ENCODE measurements around the gene XDH. TPM values are rescaled to one million over a fixed set of nuclear protein-coding genes. Genes with fewer than 3 reads are reported as not detected.

Gene XDH
- total and polyA plus RNA-seq, 8 donors = 0.06 to 40.8 (median 2.4) TPM

- Histone ChIP-seq H3K4me1 (no peaks in the 10 kb centered on the region), H3K36me3 (no peaks in the 10 kb centered on the region), H3K27ac (no peak overlapping the region), H3K27me3 (peaks cover 0 to 6% (median 0%) of the 10 kb centered on the region in 3 donors), H3K9me3 (no peaks in the 10 kb centered on the region), H3K4me3 (no peak overlapping the region)
- TF ChIP-seq, protein P1, sequence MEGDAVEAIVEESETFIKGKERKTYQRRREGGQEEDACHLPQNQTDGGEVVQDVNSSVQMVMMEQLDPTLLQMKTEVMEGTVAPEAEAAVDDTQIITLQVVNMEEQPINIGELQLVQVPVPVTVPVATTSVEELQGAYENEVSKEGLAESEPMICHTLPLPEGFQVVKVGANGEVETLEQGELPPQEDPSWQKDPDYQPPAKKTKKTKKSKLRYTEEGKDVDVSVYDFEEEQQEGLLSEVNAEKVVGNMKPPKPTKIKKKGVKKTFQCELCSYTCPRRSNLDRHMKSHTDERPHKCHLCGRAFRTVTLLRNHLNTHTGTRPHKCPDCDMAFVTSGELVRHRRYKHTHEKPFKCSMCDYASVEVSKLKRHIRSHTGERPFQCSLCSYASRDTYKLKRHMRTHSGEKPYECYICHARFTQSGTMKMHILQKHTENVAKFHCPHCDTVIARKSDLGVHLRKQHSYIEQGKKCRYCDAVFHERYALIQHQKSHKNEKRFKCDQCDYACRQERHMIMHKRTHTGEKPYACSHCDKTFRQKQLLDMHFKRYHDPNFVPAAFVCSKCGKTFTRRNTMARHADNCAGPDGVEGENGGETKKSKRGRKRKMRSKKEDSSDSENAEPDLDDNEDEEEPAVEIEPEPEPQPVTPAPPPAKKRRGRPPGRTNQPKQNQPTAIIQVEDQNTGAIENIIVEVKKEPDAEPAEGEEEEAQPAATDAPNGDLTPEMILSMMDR (IDR thresholded peaks at IDR 0.05) = no peak
- TF ChIP-seq POLR2AphosphoS5 (IDR thresholded peaks at IDR 0.05) (no peak), POLR2A (IDR thresholded peaks at IDR 0.05) (no peak)
- 80 to 87% (median 85%) methylated on average over 6 of the region's 6 CpGs for WGBS, 5 donors
- intact Hi-C loops (cut with DNase I; ENCODE audit: low total_unique reads) = loop anchor here (10.0 kb wide), 2 partner anchors 163 to 623 kb away; no protein-coding TSS in a partner anchor
- DNase-seq = no peak
Measured at GRCh38 chr2:31337860-31338259, 76.7 kb downstream of the XDH start.

DNA sequence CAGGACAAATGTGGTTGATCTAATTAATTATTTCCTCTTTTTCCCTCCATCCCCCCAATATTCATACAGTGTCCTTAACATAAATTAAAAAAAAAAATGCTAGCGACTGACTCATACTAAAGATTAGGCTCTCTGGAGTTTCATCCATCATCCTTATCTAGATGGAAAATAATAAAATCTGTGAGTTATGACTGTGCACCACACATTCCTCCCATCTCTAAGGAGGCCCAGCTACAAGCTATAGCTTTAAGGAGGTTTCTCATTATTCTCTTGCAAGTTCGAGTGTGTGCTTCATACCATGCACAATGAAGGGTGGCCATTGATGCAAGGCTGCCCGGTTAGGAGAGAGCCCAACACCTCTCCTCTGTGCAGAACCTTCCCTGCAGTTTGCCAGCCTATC is 77.3 kb downstream of the XDH start:
- intact Hi-C loops (cut with DNase I; ENCODE audit: low total_unique reads) = loop anchor here (10.0 kb wide), 2 partner anchors 162 to 622 kb away; no protein-coding TSS in a partner anchor
- H3K4me3 ChIP-seq = no peak overlapping the region
- no peak overlapping the region for H3K27ac ChIP-seq
- TF ChIP-seq POLR2AphosphoS5 (IDR thresholded peaks at IDR 0.05) (no peak), POLR2A (IDR thresholded peaks at IDR 0.05) (no peak), EP300 (IDR thresholded peaks at IDR 0.05) (no peak)
- TF ChIP-seq, protein P1 (IDR thresholded peaks at IDR 0.05) = no peak
- H3K36me3 ChIP-seq = no peaks in the 10 kb centered on the region
- H3K4me1 ChIP-seq = no peaks in the 10 kb centered on the region
- WGBS, 5 donors = 67 to 77% (median 76%) methylated on average over 3 of the region's 3 CpGs
- no peak for DNase-seq
- no peaks in the 10 kb centered on the region for H3K9me3 ChIP-seq
- peaks cover 0 to 7% (median 0%) of the 10 kb centered on the region in 3 donors for H3K27me3 ChIP-seq

GRCh38 chr2:31335921-31336585 is 78.5 kb downstream of the XDH start:
- Histone ChIP-seq H3K36me3 (no peaks in the 10 kb centered on the region), H3K4me1 (no peaks in the 10 kb centered on the region), H3K4me3 (no peak overlapping the region), H3K27me3 (peaks cover 0 to 7% (median 0%) of the 10 kb centered on the region in 3 donors), H3K27ac (no peak overlapping the region), H3K9me3 (no peaks in the 10 kb centered on the region)
- intact Hi-C loops (cut with DNase I; ENCODE audit: low total_unique reads) = loop anchor here (10.0 kb wide), 2 partner anchors 161 to 621 kb away; no protein-coding TSS in a partner anchor
- 78 to 92% (median 80%) methylated on average over 4 to 5 of the region's 5 CpGs for WGBS, 5 donors
- DNase-seq = no peak
- TF ChIP-seq, protein P1 (IDR thresholded peaks at IDR 0.05) = no peak

DNA sequence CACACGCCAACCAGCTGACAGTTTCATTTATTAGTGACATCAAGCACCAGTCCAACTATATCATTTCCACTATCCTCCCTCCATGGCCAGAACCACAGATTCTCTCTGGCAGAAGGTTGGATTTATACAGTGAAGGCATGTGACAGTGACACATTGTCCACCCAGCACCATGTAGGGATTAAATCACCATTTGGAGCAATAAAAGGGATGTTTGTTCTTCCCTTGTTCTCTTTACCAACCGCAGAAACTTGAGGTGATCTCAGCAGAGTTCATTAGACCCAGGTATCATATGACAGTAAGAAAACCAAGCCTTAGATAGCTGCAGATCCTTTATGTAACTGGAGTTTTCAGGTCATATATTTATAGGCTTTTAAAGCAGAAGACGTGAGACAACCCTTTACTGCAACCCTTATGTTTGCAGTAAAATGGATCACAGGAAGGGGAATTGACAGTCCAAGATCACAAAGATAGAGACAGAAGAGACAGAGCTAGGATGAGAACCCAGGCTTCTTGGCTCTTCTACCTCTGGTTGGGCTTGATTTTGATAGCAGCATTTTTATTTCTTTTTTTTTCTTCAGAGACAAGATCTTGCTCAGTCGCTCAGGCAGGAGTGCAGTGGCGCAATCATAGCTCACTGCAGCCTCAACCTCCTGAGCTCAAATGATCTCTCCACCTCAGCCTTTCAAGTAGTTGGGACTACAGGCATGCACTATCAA is 80.1 kb downstream of the XDH start:
- intact Hi-C loops (cut with DNase I; ENCODE audit: low total_unique reads) = loop anchor here (10.0 kb wide), 2 partner anchors 160 to 620 kb away; no protein-coding TSS in a partner anchor
- H3K36me3 ChIP-seq = no peaks in the 10 kb centered on the region
- no peak for DNase-seq
- no peak overlapping the region for H3K4me3 ChIP-seq
- H3K4me1 ChIP-seq = no peaks in the 10 kb centered on the region
- WGBS, 5 donors = 65 to 84% (median 74%) methylated on average over 5 of the region's 5 CpGs
- TF ChIP-seq POLR2A (IDR thresholded peaks at IDR 0.05) = no peak
- TF ChIP-seq POLR2AphosphoS5 (IDR thresholded peaks at IDR 0.05) = no peak
- TF ChIP-seq, protein P1 (IDR thresholded peaks at IDR 0.05) = no peak
- no peak for TF ChIP-seq EP300 (IDR thresholded peaks at IDR 0.05)
- no peaks in the 10 kb centered on the region for H3K9me3 ChIP-seq
- H3K27me3 ChIP-seq = peaks cover 0 to 7% (median 0%) of the 10 kb centered on the region in 3 donors
- H3K27ac ChIP-seq = no peak overlapping the region
